ENCODE data around the gene LRRC42.
"Not testable (repeated sequence)": the region's sequence is repeated elsewhere in the genome, so short reads cannot be mapped to it uniquely, and the experiment has no call there.

The LRRC42 gene

GRCh38 chr1:53982763-53983104 lies 36.6 kb downstream of the LRRC42 start:
- Histone ChIP-seq H3K9me3 (ENCODE audit: control insufficient read depth in 5 of 5, low read length in 5 of 5) (no peaks in the 10 kb centered on the region), H3K4me3 (ENCODE audit: low read depth in 1 of 5, low read length in 5 of 5) (peak overlapping the region; percentile 42 to 75 (median 65)), H3K9ac (ENCODE audit: low read length in 5 of 5) (peak overlapping the region in 4 of 5 donors; percentile 5 to 61 (median 40)), H3K27ac (ENCODE audit: low read depth, low read length) (no peak overlapping the region), H3K27me3 (ENCODE audit: control insufficient read depth in 5 of 5, insufficient read depth in 4 of 5, low read length in 5 of 5) (no peaks in the 10 kb centered on the region), H3K36me3 (ENCODE audit: control insufficient read depth in 5 of 5, insufficient read depth in 5 of 5, low read length in 5 of 5) (no peaks in the 10 kb centered on the region), H3K4me1 (ENCODE audit: control insufficient read depth in 5 of 5, insufficient read depth in 5 of 5, low read length in 5 of 5) (peaks cover 0 to 14% (median 10%) of the 10 kb centered on the region in 5 donors)

- no peak overlapping the region for H3K27ac ChIP-seq (ENCODE audit: low read depth, low read length)
- no peak overlapping the region for H3K4me3 ChIP-seq (ENCODE audit: low read depth in 1 of 5, low read length in 5 of 5)
- H3K4me1 ChIP-seq (ENCODE audit: control insufficient read depth in 5 of 5, insufficient read depth in 5 of 5, low read length in 5 of 5) = peaks cover 0 to 14% (median 10%) of the 10 kb centered on the region in 5 donors
- no peaks in the 10 kb centered on the region for H3K36me3 ChIP-seq (ENCODE audit: control insufficient read depth in 5 of 5, insufficient read depth in 5 of 5, low read length in 5 of 5)
- no peaks in the 10 kb centered on the region for H3K9me3 ChIP-seq (ENCODE audit: control insufficient read depth in 5 of 5, low read length in 5 of 5)
- no peak overlapping the region for H3K9ac ChIP-seq (ENCODE audit: low read length in 5 of 5)
- H3K27me3 ChIP-seq (ENCODE audit: control insufficient read depth in 5 of 5, insufficient read depth in 4 of 5, low read length in 5 of 5) = no peaks in the 10 kb centered on the region
Observed at GRCh38 chr1:53984726-53985125, 38.6 kb downstream of the LRRC42 start.

- Histone ChIP-seq H3K9ac (ENCODE audit: low read length in 5 of 5) (no peak overlapping the region), H3K4me1 (ENCODE audit: control insufficient read depth in 5 of 5, insufficient read depth in 5 of 5, low read length in 5 of 5) (peaks cover 0 to 11% (median 10%) of the 10 kb centered on the region in 5 donors), H3K27me3 (ENCODE audit: control insufficient read depth in 5 of 5, insufficient read depth in 4 of 5, low read length in 5 of 5) (no peaks in the 10 kb centered on the region), H3K36me3 (ENCODE audit: control insufficient read depth in 5 of 5, insufficient read depth in 5 of 5, low read length in 5 of 5) (no peaks in the 10 kb centered on the region), H3K27ac (ENCODE audit: low read depth, low read length) (no peak overlapping the region), H3K4me3 (ENCODE audit: low read depth in 1 of 5, low read length in 5 of 5) (no peak overlapping the region), H3K9me3 (ENCODE audit: control insufficient read depth in 5 of 5, low read length in 5 of 5) (no peaks in the 10 kb centered on the region)
Observed at GRCh38 chr1:53986458-53986857, 40.3 kb downstream of the LRRC42 start.

GRCh38 chr1:53987880-53988279 lies 41.7 kb downstream of the LRRC42 start:
- H3K27ac ChIP-seq (ENCODE audit: low read depth, low read length) = no peak overlapping the region
- H3K9ac ChIP-seq (ENCODE audit: low read length in 5 of 5) = no peak overlapping the region
- no peak overlapping the region for H3K4me3 ChIP-seq (ENCODE audit: low read depth in 1 of 5, low read length in 5 of 5)
- H3K9me3 ChIP-seq (ENCODE audit: control insufficient read depth in 5 of 5, low read length in 5 of 5) = no peaks in the 10 kb centered on the region
- no peaks in the 10 kb centered on the region for H3K27me3 ChIP-seq (ENCODE audit: control insufficient read depth in 5 of 5, insufficient read depth in 4 of 5, low read length in 5 of 5)
- H3K36me3 ChIP-seq (ENCODE audit: control insufficient read depth in 5 of 5, insufficient read depth in 5 of 5, low read length in 5 of 5) = no peaks in the 10 kb centered on the region
- peaks cover 0 to under 1% (median under 1%) of the 10 kb centered on the region in 5 donors for H3K4me1 ChIP-seq (ENCODE audit: control insufficient read depth in 5 of 5, insufficient read depth in 5 of 5, low read length in 5 of 5)

- Histone ChIP-seq H3K27ac (ENCODE audit: low read depth, low read length) (no peak overlapping the region), H3K27me3 (ENCODE audit: control insufficient read depth in 5 of 5, insufficient read depth in 4 of 5, low read length in 5 of 5) (no peaks in the 10 kb centered on the region), H3K9me3 (ENCODE audit: control insufficient read depth in 5 of 5, low read length in 5 of 5) (no peaks in the 10 kb centered on the region), H3K9ac (ENCODE audit: low read length in 5 of 5) (no peak overlapping the region), H3K4me3 (ENCODE audit: low read depth in 1 of 5, low read length in 5 of 5) (no peak overlapping the region), H3K36me3 (ENCODE audit: control insufficient read depth in 5 of 5, insufficient read depth in 5 of 5, low read length in 5 of 5) (no peaks in the 10 kb centered on the region), H3K4me1 (ENCODE audit: control insufficient read depth in 5 of 5, insufficient read depth in 5 of 5, low read length in 5 of 5) (no peaks in the 10 kb centered on the region)
Observed at GRCh38 chr1:53992085-53992874, 46.1 kb downstream of the LRRC42 start.

- not testable (repeated sequence) for H3K4me3 ChIP-seq (ENCODE audit: low read depth in 1 of 5, low read length in 5 of 5); H3K9ac ChIP-seq (ENCODE audit: low read length in 5 of 5); H3K27me3 ChIP-seq (ENCODE audit: control insufficient read depth in 5 of 5, insufficient read depth in 4 of 5, low read length in 5 of 5); H3K27ac ChIP-seq (ENCODE audit: low read depth, low read length); H3K9me3 ChIP-seq (ENCODE audit: control insufficient read depth in 5 of 5, low read length in 5 of 5); H3K36me3 ChIP-seq (ENCODE audit: control insufficient read depth in 5 of 5, insufficient read depth in 5 of 5, low read length in 5 of 5); H3K4me1 ChIP-seq (ENCODE audit: control insufficient read depth in 5 of 5, insufficient read depth in 5 of 5, low read length in 5 of 5)
Observed at GRCh38 chr1:53994516-53994915, 48.4 kb downstream of the LRRC42 start.

- H3K4me3 ChIP-seq (ENCODE audit: low read depth in 1 of 5, low read length in 5 of 5) = no peak overlapping the region
- no peaks in the 10 kb centered on the region for H3K36me3 ChIP-seq (ENCODE audit: control insufficient read depth in 5 of 5, insufficient read depth in 5 of 5, low read length in 5 of 5)
- no peaks in the 10 kb centered on the region for H3K27me3 ChIP-seq (ENCODE audit: control insufficient read depth in 5 of 5, insufficient read depth in 4 of 5, low read length in 5 of 5)
- no peak overlapping the region for H3K27ac ChIP-seq (ENCODE audit: low read depth, low read length)
- no peaks in the 10 kb centered on the region for H3K4me1 ChIP-seq (ENCODE audit: control insufficient read depth in 5 of 5, insufficient read depth in 5 of 5, low read length in 5 of 5)
- no peak overlapping the region for H3K9ac ChIP-seq (ENCODE audit: low read length in 5 of 5)
- no peaks in the 10 kb centered on the region for H3K9me3 ChIP-seq (ENCODE audit: control insufficient read depth in 5 of 5, low read length in 5 of 5)
Observed at GRCh38 chr1:53995683-53996082, 49.5 kb downstream of the LRRC42 start.

GRCh38 chr1:53998223-53998622 lies 52.1 kb downstream of the LRRC42 start:
- H3K27ac ChIP-seq (ENCODE audit: low read depth, low read length) = no peak overlapping the region
- H3K4me3 ChIP-seq (ENCODE audit: low read depth in 1 of 5, low read length in 5 of 5) = no peak overlapping the region
- no peaks in the 10 kb centered on the region for H3K4me1 ChIP-seq (ENCODE audit: control insufficient read depth in 5 of 5, insufficient read depth in 5 of 5, low read length in 5 of 5)
- no peak overlapping the region for H3K9ac ChIP-seq (ENCODE audit: low read length in 5 of 5)
- peaks cover 0 to 6% (median 0%) of the 10 kb centered on the region in 5 donors for H3K27me3 ChIP-seq (ENCODE audit: control insufficient read depth in 5 of 5, insufficient read depth in 4 of 5, low read length in 5 of 5)
- H3K9me3 ChIP-seq (ENCODE audit: control insufficient read depth in 5 of 5, low read length in 5 of 5) = no peaks in the 10 kb centered on the region
- no peaks in the 10 kb centered on the region for H3K36me3 ChIP-seq (ENCODE audit: control insufficient read depth in 5 of 5, insufficient read depth in 5 of 5, low read length in 5 of 5)

GRCh38 chr1:53999920-54000319 lies 53.8 kb downstream of the LRRC42 start:
- Histone ChIP-seq H3K27me3 (ENCODE audit: control insufficient read depth in 5 of 5, insufficient read depth in 4 of 5, low read length in 5 of 5) (peaks cover 0 to 6% (median 0%) of the 10 kb centered on the region in 5 donors), H3K4me1 (ENCODE audit: control insufficient read depth in 5 of 5, insufficient read depth in 5 of 5, low read length in 5 of 5) (no peaks in the 10 kb centered on the region), H3K9ac (ENCODE audit: low read length in 5 of 5) (no peak overlapping the region), H3K27ac (ENCODE audit: low read depth, low read length) (no peak overlapping the region), H3K9me3 (ENCODE audit: control insufficient read depth in 5 of 5, low read length in 5 of 5) (no peaks in the 10 kb centered on the region), H3K4me3 (ENCODE audit: low read depth in 1 of 5, low read length in 5 of 5) (no peak overlapping the region), H3K36me3 (ENCODE audit: control insufficient read depth in 5 of 5, insufficient read depth in 5 of 5, low read length in 5 of 5) (no peaks in the 10 kb centered on the region)

GRCh38 chr1:54001591-54001990 lies 55.4 kb downstream of the LRRC42 start:
- Histone ChIP-seq H3K9ac (ENCODE audit: low read length in 5 of 5) (no peak overlapping the region), H3K4me1 (ENCODE audit: control insufficient read depth in 5 of 5, insufficient read depth in 5 of 5, low read length in 5 of 5) (no peaks in the 10 kb centered on the region), H3K27me3 (ENCODE audit: control insufficient read depth in 5 of 5, insufficient read depth in 4 of 5, low read length in 5 of 5) (peaks cover 0 to 6% (median 0%) of the 10 kb centered on the region in 5 donors), H3K4me3 (ENCODE audit: low read depth in 1 of 5, low read length in 5 of 5) (no peak overlapping the region), H3K36me3 (ENCODE audit: control insufficient read depth in 5 of 5, insufficient read depth in 5 of 5, low read length in 5 of 5) (no peaks in the 10 kb centered on the region), H3K27ac (ENCODE audit: low read depth, low read length) (no peak overlapping the region), H3K9me3 (ENCODE audit: control insufficient read depth in 5 of 5, low read length in 5 of 5) (no peaks in the 10 kb centered on the region)

All from subcutaneous abdominal adipose tissue (tissue), 5 donors.